ENCODE data around the gene GPI.
A peak's percentile ranks its signal among the peaks of the same experiment; 100 is the strongest.
"Not testable (repeated sequence)": the region's sequence is repeated elsewhere in the genome, so short reads cannot be mapped to it uniquely, and the experiment has no call there.

Gene GPI

GRCh38 chr19:34364830-34365462 lies at the start of gene GPI:
Gene GPI (plus strand): TSS chr19:34365196. CDS start chr19:34365267, 71 bp downstream.
- DNase-seq (ENCODE audit: low read depth) = no peak

GRCh38 chr19:34316247-34316646 lies 48.7 kb upstream of the GPI start:
- no peak for DNase-seq (ENCODE audit: low read depth)

DNA sequence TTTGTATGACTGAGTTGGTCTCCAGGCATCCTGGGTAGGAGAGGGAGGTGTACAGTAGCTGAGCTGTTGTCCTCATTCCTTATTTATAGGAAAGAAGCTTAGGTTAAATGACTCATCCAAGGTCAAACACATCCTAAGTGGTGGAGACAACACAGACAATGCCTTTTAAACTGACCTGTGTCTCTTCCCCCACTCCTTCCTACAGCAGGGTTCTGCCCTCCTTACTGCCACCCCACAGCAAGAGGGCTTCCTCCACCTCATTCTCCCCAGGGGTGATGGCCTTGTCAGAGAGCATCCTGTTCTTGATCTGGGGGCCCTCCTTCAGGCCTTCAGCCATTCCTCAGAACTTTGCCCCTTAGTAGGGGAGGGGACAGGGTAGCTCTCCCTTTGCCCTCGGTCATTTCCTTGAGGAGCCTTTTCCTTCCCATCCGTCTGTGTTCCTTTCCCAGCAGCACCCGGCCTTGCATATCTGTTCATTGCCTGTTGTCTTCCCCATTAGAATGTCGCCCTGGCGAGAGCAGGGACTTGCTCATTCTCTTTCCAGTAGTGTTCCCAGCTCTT lies 48.2 kb upstream of the GPI start:
- DNase-seq (ENCODE audit: low read depth) = no peak

GRCh38 chr19:34317311-34317927 lies 47.6 kb upstream of the GPI start:
- DNase-seq (ENCODE audit: low read depth) = no peak

- DNase-seq (ENCODE audit: low read depth) = no peak
Measured at GRCh38 chr19:34319230-34319585, 45.8 kb upstream of the GPI start.

- no peak for DNase-seq (ENCODE audit: low read depth)
Measured at GRCh38 chr19:34319785-34320184, 45.2 kb upstream of the GPI start.

DNA sequence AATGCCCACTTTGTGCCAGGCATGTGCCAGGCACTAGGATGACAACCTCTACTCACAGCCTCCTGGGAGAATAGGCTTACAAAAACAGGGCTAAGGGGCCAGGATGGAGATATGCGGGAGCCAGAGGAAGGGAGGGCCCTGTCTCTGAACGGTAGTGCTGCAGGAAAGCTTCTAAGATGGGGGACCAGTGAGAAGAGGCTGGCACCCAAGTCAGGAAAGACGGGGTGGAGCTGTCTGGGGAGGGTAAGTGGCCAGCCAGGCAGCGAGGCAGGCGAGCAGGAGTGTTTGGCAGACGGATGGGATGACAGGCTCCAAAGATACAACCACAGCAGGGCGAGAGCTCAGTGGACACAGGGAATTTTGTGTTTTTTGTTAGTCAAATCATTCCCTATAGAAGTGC lies 44.7 kb upstream of the GPI start:
- no peak for DNase-seq (ENCODE audit: low read depth)

DNA sequence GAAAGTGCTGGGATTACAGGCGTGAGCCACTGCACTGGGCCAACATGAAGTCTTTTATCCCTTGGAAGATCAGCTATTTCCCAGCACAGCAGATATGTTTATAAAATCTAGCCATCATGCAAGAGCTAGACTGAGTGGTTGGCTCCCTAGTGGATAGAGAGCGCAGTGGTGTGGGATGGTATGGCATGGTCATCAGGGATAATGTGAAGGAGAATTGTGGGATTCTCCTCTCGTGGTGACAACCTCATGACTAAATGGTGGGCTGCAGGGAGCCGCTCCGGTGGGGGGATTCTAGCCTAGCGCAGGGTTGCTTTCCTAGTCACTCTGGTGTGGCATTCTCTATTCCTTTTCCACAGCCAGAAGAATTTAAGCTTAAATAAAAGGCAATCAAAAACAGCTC lies 43.3 kb upstream of the GPI start:
- no peak for DNase-seq (ENCODE audit: low read depth)

- no peak for DNase-seq (ENCODE audit: low read depth)
Measured at GRCh38 chr19:34323433-34324204, 41.4 kb upstream of the GPI start.

DNA sequence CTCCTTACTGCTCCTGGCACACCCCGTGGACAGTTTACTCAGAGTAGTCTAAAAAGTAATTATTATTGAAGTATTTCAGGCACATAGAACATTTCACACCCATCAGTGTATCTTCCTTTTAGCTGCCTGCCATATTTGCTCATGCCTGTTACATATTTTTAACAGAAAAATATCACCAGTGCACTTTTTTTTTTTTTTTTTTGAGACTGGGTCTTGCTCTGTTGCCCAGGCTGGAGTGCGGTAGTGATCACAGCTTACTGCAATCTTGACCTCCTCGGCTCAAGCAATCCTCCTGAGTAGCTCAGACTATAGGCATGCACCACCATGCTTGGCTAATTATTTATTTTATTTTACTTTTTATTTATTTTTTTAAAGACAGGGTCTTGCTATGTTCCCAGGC lies 40.7 kb upstream of the GPI start:
- DNase-seq (ENCODE audit: low read depth) = no peak

- DNase-seq (ENCODE audit: low read depth) = no peak
Measured at GRCh38 chr19:34325181-34325580, 39.8 kb upstream of the GPI start.

- DNase-seq (ENCODE audit: low read depth) = no peak
Measured at GRCh38 chr19:34325981-34326787, 38.8 kb upstream of the GPI start.

GRCh38 chr19:34327851-34328250 lies 37.1 kb upstream of the GPI start:
- DNase-seq (ENCODE audit: low read depth) = no peak

- DNase-seq (ENCODE audit: low read depth) = no peak
Measured at GRCh38 chr19:34328982-34329381, 36.0 kb upstream of the GPI start.

GRCh38 chr19:34330116-34330515 lies 34.9 kb upstream of the GPI start:
- DNase-seq (ENCODE audit: low read depth) = no peak

- DNase-seq (ENCODE audit: low read depth) = not testable (repeated sequence)
Measured at GRCh38 chr19:34330596-34330995, 34.4 kb upstream of the GPI start.

- DNase-seq (ENCODE audit: low read depth) = not testable (repeated sequence)
Measured at GRCh38 chr19:34331596-34331995, 33.4 kb upstream of the GPI start.

GRCh38 chr19:34332027-34332760 lies 32.8 kb upstream of the GPI start:
- DNase-seq (ENCODE audit: low read depth) = no peak

DNA sequence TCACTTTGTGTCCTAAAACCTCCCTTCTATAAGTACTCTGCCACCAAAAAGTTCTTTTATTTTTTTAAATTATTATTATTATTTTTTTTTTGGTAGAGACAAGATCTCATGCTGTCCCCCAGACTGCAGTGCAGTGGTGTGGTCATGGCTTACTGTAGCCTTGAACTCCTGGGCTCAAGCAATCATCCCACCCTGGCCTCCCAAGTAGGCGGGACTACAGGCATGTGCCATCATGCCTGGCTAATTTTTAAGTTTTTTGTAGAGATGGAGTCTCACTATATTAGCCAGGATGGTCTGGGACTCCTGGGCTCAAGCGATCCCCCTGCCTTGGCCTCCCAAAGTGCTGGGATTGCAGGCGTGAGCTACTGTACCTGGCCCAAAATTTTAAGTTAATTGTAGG lies 29.1 kb upstream of the GPI start:
- DNase-seq (ENCODE audit: low read depth) = no peak

DNA sequence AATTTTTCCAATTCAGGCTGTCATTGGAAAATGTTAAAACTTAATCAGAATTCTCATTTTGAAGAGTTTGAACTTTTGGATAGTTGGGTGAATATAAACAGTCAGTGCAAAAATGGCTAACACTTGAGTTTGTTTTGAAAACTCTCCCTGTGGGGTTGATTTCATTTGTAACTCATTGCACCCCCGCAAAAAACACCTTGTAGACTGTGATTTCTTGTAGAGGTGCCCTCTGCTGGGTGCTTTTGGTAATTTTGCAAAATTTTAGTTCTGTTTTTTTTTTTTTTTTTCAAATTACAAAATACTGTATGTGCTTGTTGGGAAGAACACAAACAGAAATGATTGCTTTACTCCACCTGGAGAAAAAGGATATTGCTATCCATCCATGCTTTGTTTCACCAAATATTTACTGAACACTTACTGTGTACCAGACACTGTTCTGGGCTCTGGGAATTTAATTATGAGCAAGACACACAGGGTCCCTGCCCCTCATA lies 28.2 kb upstream of the GPI start:
- DNase-seq (ENCODE audit: low read depth) = peak; percentile 14

DNA sequence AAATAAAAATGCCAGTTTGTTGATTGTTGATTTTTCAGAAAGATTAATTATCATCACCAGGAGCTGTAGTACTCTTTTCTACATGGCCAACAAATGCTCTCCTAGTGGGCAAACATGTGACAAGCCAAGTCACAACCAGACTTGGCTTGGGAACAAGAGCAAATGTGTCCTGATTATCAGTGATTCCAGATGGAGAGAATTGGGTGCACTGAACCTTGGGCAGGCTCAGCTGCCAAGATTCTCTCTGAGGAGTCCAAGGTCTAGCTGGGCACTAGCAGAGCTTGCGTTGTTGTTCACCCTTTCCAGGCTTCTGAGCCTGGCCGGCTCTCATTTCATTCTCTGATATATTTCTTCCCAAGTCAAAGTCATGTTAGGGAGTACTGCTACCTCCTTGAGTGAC lies 27.3 kb upstream of the GPI start:
- DNase-seq (ENCODE audit: low read depth) = no peak

Data from fibroblast of the conjunctiva (primary cell).